ENCODE data around the gene PRR5L. TPM values are rescaled to one million over a fixed set of nuclear protein-coding genes. Genes with fewer than 3 reads are reported as not detected.

The PRR5L gene
- total RNA-seq, 1 experiment from 2014 or later: not detected

DNA sequence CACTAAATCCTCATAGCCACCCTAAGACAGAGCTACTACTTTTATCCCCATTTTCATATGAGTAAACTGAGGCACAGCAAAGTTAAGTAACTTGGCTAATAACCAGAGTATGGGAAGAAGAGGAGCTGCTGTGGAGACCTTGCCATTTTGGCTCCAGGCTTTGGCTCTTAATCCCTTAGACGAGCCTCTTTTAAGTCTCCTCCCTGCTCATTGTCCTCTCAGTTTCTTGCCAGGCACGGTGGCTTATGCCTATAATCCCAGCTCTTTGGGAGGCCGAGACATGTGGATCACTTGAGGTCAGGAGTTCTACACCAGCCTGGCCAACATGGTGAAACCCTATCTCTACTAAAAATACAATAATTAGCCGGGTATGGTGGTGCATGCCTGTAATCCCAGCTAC, 78.6 kb downstream of the PRR5L start:
- POLR2A ChIA-PET: no interaction called here
- DNase-seq: no peak
- Mint-ChIP-seq H3K4me1 (ENCODE audit: low read depth, unreplicated experiment) (no peaks in the 10 kb centered on the region), H3K9me3 (ENCODE audit: unreplicated experiment) (no peaks in the 10 kb centered on the region), H3K27me3 (ENCODE audit: insufficient read depth, unreplicated experiment) (peaks cover 26% of the 10 kb centered on the region), H3K27ac (ENCODE audit: unreplicated experiment) (no peak overlapping the region), H3K4me3 (ENCODE audit: unreplicated experiment) (no peak overlapping the region), H3K36me3 (ENCODE audit: insufficient read depth, unreplicated experiment) (no peaks in the 10 kb centered on the region)
- H3K36me3 ChIP-seq (ENCODE audit: control insufficient read depth, insufficient read depth, low read length): no peaks in the 10 kb centered on the region
- intact Hi-C loops (cut with micrococcal nuclease; ENCODE audit: unreplicated experiment): loop anchor here (5.0 kb wide), 1 partner anchor 103 kb away; no protein-coding TSS in a partner anchor
- H3K4me3 ChIP-seq (ENCODE audit: low read depth, low read length): no peak overlapping the region
- peaks cover 7% of the 10 kb centered on the region for H3K27me3 ChIP-seq (replicated peaks; ENCODE audit: control insufficient read depth, insufficient read depth, low read length)
- CTCF ChIA-PET: no interaction called here
- no TSS peak for BruUV-seq (replicated peaks)
- H3K9me3 ChIP-seq: no peaks in the 10 kb centered on the region
- TF ChIP-seq, protein P1, sequence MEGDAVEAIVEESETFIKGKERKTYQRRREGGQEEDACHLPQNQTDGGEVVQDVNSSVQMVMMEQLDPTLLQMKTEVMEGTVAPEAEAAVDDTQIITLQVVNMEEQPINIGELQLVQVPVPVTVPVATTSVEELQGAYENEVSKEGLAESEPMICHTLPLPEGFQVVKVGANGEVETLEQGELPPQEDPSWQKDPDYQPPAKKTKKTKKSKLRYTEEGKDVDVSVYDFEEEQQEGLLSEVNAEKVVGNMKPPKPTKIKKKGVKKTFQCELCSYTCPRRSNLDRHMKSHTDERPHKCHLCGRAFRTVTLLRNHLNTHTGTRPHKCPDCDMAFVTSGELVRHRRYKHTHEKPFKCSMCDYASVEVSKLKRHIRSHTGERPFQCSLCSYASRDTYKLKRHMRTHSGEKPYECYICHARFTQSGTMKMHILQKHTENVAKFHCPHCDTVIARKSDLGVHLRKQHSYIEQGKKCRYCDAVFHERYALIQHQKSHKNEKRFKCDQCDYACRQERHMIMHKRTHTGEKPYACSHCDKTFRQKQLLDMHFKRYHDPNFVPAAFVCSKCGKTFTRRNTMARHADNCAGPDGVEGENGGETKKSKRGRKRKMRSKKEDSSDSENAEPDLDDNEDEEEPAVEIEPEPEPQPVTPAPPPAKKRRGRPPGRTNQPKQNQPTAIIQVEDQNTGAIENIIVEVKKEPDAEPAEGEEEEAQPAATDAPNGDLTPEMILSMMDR (IDR thresholded peaks at IDR 0.05; ENCODE audit: insufficient read depth in 1 of 2, low read depth in 1 of 2, low read length in 1 of 2, severe bottlenecking in 1 of 2, unreplicated experiment in 1 of 2): no peak
- H3K4me1 ChIP-seq: 0 out of 2 replicates have a peak, but pooled peaks cover 4% of the 10 kb centered on the region

DNA sequence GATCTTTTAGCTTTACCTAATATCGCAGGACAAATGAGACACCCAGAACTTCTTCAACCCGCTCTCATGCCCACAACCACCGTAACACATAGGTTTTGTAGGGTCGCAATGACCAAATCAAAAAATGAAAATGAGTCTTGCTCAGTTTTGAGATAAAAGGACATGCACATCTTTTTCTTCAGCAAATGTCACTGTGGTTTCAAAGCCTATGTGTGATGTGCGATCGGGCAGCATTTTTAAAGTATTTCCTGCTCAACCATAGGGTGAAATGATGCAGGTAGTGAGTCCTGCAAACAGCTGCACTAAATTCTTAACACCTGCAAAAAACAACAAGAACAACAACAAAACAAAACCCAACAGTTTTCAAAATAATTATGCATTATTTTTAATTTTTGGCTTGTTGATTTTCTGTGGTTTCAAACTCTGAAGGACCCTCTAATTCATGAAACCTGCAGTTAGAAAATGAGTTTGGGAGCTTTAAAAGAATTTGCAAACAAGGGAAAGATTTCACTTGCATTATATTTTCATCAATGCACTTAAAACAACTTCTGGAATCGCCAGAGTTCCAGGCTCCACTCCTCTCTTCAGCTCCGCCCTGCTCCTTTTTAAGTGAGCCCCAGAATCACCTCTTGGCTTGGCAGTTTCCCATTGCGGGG, 79.4 kb downstream of the PRR5L start:
- Mint-ChIP-seq H3K27me3 (ENCODE audit: insufficient read depth, unreplicated experiment) (peaks cover 28% of the 10 kb centered on the region), H3K4me1 (ENCODE audit: low read depth, unreplicated experiment) (no peaks in the 10 kb centered on the region), H3K9me3 (ENCODE audit: unreplicated experiment) (no peaks in the 10 kb centered on the region), H3K27ac (ENCODE audit: unreplicated experiment) (no peak overlapping the region), H3K4me3 (ENCODE audit: unreplicated experiment) (peak overlapping the region; percentile 75), H3K36me3 (ENCODE audit: insufficient read depth, unreplicated experiment) (no peaks in the 10 kb centered on the region)
- Histone ChIP-seq H3K4me1 (0 out of 2 replicates have a peak, but pooled peaks cover 4% of the 10 kb centered on the region), H3K36me3 (ENCODE audit: control insufficient read depth, insufficient read depth, low read length) (no peaks in the 10 kb centered on the region), H3K9me3 (no peaks in the 10 kb centered on the region), H3K4me3 (ENCODE audit: low read depth, low read length) (no peak overlapping the region), H3K27me3 (replicated peaks; ENCODE audit: control insufficient read depth, insufficient read depth, low read length) (peaks cover 7% of the 10 kb centered on the region)
- BruUV-seq (replicated peaks): no TSS peak
- ChIA-PET POLR2A (no interaction called here), CTCF (no interaction called here)
- DNase-seq: no peak
- TF ChIP-seq, protein P1 (IDR thresholded peaks at IDR 0.05; ENCODE audit: insufficient read depth in 1 of 2, low read depth in 1 of 2, low read length in 1 of 2, severe bottlenecking in 1 of 2, unreplicated experiment in 1 of 2): no peak
- intact Hi-C loops (cut with micrococcal nuclease; ENCODE audit: unreplicated experiment): loop anchor here (5.0 kb wide), 1 partner anchor 102 kb away; no protein-coding TSS in a partner anchor

- CTCF ChIA-PET: no interaction called here
- peak overlapping the region; percentile 44 for H3K4me3 ChIP-seq (ENCODE audit: low read depth, low read length)
- BruUV-seq (replicated peaks): no TSS peak
- no peaks in the 10 kb centered on the region for H3K4me1 Mint-ChIP-seq (ENCODE audit: low read depth, unreplicated experiment)
- no peaks in the 10 kb centered on the region for H3K36me3 ChIP-seq (ENCODE audit: control insufficient read depth, insufficient read depth, low read length)
- peaks cover 31% of the 10 kb centered on the region for H3K27me3 Mint-ChIP-seq (ENCODE audit: insufficient read depth, unreplicated experiment)
- no peaks in the 10 kb centered on the region for H3K36me3 Mint-ChIP-seq (ENCODE audit: insufficient read depth, unreplicated experiment)
- no peaks in the 10 kb centered on the region for H3K9me3 ChIP-seq
- H3K27me3 ChIP-seq (replicated peaks; ENCODE audit: control insufficient read depth, insufficient read depth, low read length): peaks cover 7% of the 10 kb centered on the region
- TF ChIP-seq, protein P1 (IDR thresholded peaks at IDR 0.05; ENCODE audit: insufficient read depth in 1 of 2, low read depth in 1 of 2, low read length in 1 of 2, severe bottlenecking in 1 of 2, unreplicated experiment in 1 of 2): no peak
- peak overlapping the region; percentile 75 for H3K4me3 Mint-ChIP-seq (ENCODE audit: unreplicated experiment)
- H3K27ac Mint-ChIP-seq (ENCODE audit: unreplicated experiment): no peak overlapping the region
- intact Hi-C loops (cut with micrococcal nuclease; ENCODE audit: unreplicated experiment): loop anchor here (5.0 kb wide), 1 partner anchor 101 kb away; no protein-coding TSS in a partner anchor
- POLR2A ChIA-PET: no interaction called here
- DNase-seq: no peak
- 0 out of 2 replicates have a peak, but pooled peaks cover 4% of the 10 kb centered on the region for H3K4me1 ChIP-seq
- H3K9me3 Mint-ChIP-seq (ENCODE audit: unreplicated experiment): no peaks in the 10 kb centered on the region
Observed at GRCh38 chr11:36376009-36376887, 80.2 kb downstream of the PRR5L start.
